G401.6 (cell line): ENCODE results near the gene P2RY4.
"Not testable (repeated sequence)": the region's sequence is repeated elsewhere in the genome, so short reads cannot be mapped to it uniquely, and the experiment has no call there.

Source experiments
- FAIRE-seq: peaks from 2 replicates; lab custom pipeline; 2012; peaks lifted over from hg19 to GRCh38; lab: Jason Lieb, UNC

P2RY4 gene

GRCh38 chrX:70243601-70244000, 16.4 kb downstream of the P2RY4 start:
- not testable (repeated sequence) for FAIRE-seq

DNA sequence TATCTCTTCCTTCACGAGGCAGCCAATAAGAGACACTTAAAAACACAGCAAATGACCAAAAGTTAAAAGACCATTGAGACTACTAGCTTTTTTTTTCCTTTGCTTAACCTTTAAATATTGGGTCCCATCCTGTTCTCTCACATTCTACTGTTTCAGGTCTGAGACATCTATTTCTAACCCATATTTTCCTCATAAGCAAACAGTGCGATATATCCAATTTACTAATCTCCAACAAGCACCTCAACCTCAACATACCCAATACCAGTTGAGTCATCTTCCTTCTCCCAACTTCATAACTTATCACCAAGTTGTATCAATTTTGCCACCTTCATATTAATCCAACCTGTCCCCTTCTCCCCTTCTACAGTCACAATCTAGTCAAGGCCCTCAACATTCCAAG, 18.5 kb downstream of the P2RY4 start:
- no peak for FAIRE-seq

- FAIRE-seq = no peak
Observed at GRCh38 chrX:70240751-70241150, 19.3 kb downstream of the P2RY4 start.

DNA sequence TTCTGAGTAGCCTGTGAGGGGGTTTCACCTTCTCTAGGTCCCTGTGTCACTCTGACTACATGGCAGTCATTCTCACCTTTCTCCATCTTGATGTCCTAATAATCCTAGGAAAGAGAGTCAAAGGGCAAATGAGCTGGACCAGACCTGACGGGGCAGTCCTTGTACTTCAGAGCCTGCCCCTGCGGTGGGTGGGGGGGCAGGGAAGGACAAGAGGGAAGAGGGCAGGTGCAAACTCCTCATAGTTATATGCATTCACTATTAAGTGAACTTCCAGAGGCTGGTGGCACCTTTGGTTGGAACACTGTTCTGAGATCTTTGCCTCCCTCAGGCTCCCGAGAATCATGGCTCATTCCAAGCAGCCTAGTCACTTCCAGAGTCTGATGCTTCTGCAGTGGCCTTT, 25.6 kb downstream of the P2RY4 start, which contains the start of gene AWAT1:
TSS of gene AWAT1 (plus strand) at position 301 of the 400 bp plus-strand sequence. CDS start at position 342, 41 bp downstream.
- no peak for FAIRE-seq

GRCh38 chrX:70231666-70232065, 28.3 kb downstream of the P2RY4 start:
- no peak for FAIRE-seq

DNA sequence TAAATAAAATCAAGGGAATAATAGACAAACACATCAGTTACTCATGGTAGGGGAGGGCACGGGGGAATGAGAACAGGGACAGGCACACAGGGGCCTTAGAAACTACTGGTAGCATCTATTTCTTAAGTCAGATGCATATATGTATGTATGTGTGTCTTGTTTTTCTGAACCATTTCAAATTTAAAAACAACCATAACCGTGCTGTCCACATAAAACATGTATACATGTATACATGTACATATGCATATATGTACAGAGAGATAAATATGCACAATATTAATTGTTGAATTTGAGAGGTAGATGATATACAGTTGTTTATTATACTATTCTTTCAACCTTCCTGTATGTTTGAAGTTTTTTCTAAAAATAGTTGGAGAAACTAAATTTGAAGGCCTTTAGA, 33.3 kb downstream of the P2RY4 start:
- no peak for FAIRE-seq

- no peak for FAIRE-seq
Observed at GRCh38 chrX:70226048-70226447, 34.0 kb downstream of the P2RY4 start.

DNA sequence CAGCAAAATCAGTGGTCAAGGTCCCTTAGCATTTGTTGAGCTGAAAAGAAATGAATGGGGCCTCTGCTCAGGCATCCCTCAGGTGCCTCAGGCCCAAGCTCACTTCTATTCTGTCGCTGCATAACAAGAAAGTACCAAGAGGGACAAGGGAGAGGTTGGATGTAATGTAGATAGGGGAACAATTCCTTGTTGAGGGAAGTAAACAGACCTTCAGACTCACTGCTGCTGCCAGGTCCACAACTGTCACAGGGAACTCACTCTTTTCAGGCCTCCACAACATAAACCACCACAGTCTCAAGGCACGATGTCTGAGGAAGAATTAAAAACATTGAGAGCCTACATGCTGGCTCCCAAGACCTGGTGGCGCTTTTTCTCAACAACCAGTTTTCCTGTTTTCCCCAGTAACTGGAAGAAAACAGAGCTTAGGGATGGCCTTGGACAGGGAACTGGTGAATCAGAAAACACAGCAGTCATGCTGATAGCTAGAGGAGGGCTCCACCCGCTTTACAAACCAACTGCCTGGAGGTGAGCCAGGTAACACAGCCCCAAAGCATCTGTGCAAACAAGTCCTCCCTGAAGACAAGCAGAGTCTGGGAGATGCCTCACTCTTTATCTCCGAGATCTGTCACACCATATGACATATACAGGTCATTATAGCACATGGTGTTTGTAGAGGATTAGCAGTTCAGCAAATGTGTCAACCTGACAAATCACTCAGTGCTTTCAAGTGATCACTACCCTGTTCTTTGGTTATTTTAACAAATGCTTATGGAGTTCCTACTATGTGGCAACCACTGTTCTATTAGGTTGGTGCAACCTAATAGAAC, 39.9 kb downstream of the P2RY4 start:
- FAIRE-seq = no peak

DNA sequence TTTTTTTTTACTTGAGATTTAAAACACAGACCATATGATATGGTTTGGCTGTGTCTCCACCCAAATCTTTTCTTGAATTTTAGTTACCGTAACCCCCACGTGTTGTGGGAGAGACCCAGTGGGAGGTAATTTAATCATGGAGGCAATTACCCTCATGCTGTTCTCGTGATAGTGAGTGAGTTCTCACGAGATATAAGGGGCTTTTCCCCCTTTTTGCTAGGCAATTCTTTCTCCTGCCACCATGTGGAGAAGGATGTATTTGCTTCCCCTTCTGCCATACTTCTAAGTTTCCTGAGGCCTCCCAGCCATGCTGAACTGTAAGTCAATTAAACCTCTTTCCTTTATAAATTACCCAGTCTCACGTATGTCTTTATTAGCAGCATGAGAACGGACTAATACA, 50.4 kb downstream of the P2RY4 start:
- not testable (repeated sequence) for FAIRE-seq

GRCh38 chrX:70208479-70208878, 51.5 kb downstream of the P2RY4 start:
- FAIRE-seq = no peak
